Panc1 (cell line): ENCODE data around the gene SYT2.

Experiments
- CTCF ChIP-seq: fragments of 450-650 bp; IDR thresholded peaks from 2 replicates; pipeline ENCODE4 v1.5.1; 2017; ENCODE audit warnings: mild to moderate bottlenecking
- POLR2AphosphoS5 ChIP-seq: IDR thresholded peaks from 2 replicates; pipeline ENCODE4 v1.6.1; 2012; ENCODE audit warnings: mild to moderate bottlenecking, low read depth, low read length, moderate library complexity
- REST ChIP-seq, 2 experiments: IDR thresholded peaks; 2 replicates each; pipeline ENCODE4 v1.6.1; 2011 to 2012; ENCODE audit warnings: low read depth in 2 of 2, control low read depth in 1 of 2, low read length in 1 of 2, mild to moderate bottlenecking in 1 of 2, moderate library complexity in 1 of 2; ENCODE audit not compliant: insufficient read depth in 1 of 2
- SIN3A ChIP-seq: IDR thresholded peaks from 2 replicates; pipeline ENCODE4 v1.6.1; 2012; ENCODE audit warnings: low read depth, mild to moderate bottlenecking, low read length, moderate library complexity, borderline replicate concordance; ENCODE audit not compliant: insufficient read depth
- TCF7L2 ChIP-seq: IDR thresholded peaks from 2 replicates; pipeline ENCODE4 v1.6.1; 2011; ENCODE audit warnings: mild to moderate bottlenecking, low read depth, low read length, inconsistent platforms

- TF ChIP-seq CTCF: no peak
- no peak for TF ChIP-seq POLR2AphosphoS5
- no peak for TF ChIP-seq REST (IDR thresholded peaks at IDR 0.05; ENCODE audit: insufficient read depth in 1 of 2, low read depth in 2 of 2, low read length in 1 of 2)
- no peak for TF ChIP-seq TCF7L2
- TF ChIP-seq SIN3A: no peak
Measured at GRCh38 chr1:202716654-202717053, 6.4 kb upstream of the SYT2 start.
